Ascending aorta (tissue), 2 donors: ENCODE measurements around the gene PDIA5. TPM values are rescaled to one million over a fixed set of nuclear protein-coding genes. Genes with fewer than 3 reads are reported as not detected.
A peak's percentile ranks its signal among the peaks of the same experiment; 100 is the strongest.

ENCODE experiments used
- DNase-seq, 2 donors: peaks; one replicate each; pipeline ENCODE4 v3.0.0-alpha.2; 2019; ENCODE audit warnings: low spot score in 2 of 2
- H3K27ac ChIP-seq, 2 donors: fragments of 200-600 bp; sonication (generic); one replicate each; pipeline ENCODE4 v1.5.1; 2016 to 2017; ENCODE audit warnings: mild to moderate bottlenecking in 1 of 2
- H3K27me3 ChIP-seq: fragments of 200-600 bp; sonication (generic); one replicate; pipeline ENCODE4 v1.5.1; 2017
- H3K36me3 ChIP-seq, 2 donors: fragments of 200-600 bp; sonication (generic); one replicate each; pipeline ENCODE4 v1.5.1; 2016
- H3K4me1 ChIP-seq, 2 donors: fragments of 200-600 bp; sonication (generic); one replicate each; pipeline ENCODE4 v1.5.1; 2016 to 2017; ENCODE audit warnings: mild to moderate bottlenecking in 1 of 2
- H3K4me3 ChIP-seq, 2 donors: fragments of 200-600 bp; sonication (generic); one replicate each; pipeline ENCODE4 v1.5.1; 2016 to 2017; ENCODE audit warnings: mild to moderate bottlenecking in 1 of 2
- H3K9me3 ChIP-seq, 2 donors: fragments of 200-600 bp; sonication (generic); one replicate each; pipeline ENCODE4 v1.5.1; 2016
- CTCF ChIP-seq, 3 experiments: fragments of 200-600 bp in 2 of 3; fragments of 450-650 bp in 1 of 3; sonication (generic) in 2 of 3; IDR thresholded peaks; one replicate each; pipeline ENCODE4 v1.5.1; 2016 to 2019; ENCODE audit warnings: antibody characterized with exemption in 3 of 3, mild to moderate bottlenecking in 1 of 3, moderate library complexity in 1 of 3
- intact Hi-C: fragments of 100-400 bp; cut with DNase I; formaldehyde crosslinking; loops from one replicate; pipeline ENCODE4 v1.15.1; 2023
- total RNA-seq: library from RNA; depleted of rRNA; stranded (reverse); fragments of >200 nt; gene quantifications from one replicate; pipeline ENCODE4 v1.1.0, GENCODE V29; 2016

The PDIA5 gene
- total RNA-seq, 1 donor from 2014 or later = 21.3 TPM

GRCh38 chr3:123193448-123194101, 126.8 kb downstream of the PDIA5 start:
- no peak for DNase-seq
- Histone ChIP-seq H3K4me3 (no peak overlapping the region), H3K36me3 (no peaks in the 10 kb centered on the region), H3K27me3 (no peaks in the 10 kb centered on the region), H3K9me3 (no peaks in the 10 kb centered on the region), H3K4me1 (no peaks in the 10 kb centered on the region), H3K27ac (peak overlapping the region in 1 of 2 donors; percentile 6)
- TF ChIP-seq CTCF (IDR thresholded peaks at IDR 0.05) = no peak
- intact Hi-C loops = no loop called here

- Histone ChIP-seq H3K4me3 (no peak overlapping the region), H3K4me1 (no peaks in the 10 kb centered on the region), H3K27me3 (no peaks in the 10 kb centered on the region), H3K9me3 (no peaks in the 10 kb centered on the region), H3K36me3 (no peaks in the 10 kb centered on the region), H3K27ac (no peak overlapping the region)
- no peak for TF ChIP-seq CTCF (IDR thresholded peaks at IDR 0.05)
- intact Hi-C loops = no loop called here
- DNase-seq = no peak
Observed at GRCh38 chr3:123194552-123194951, 127.7 kb downstream of the PDIA5 start.

GRCh38 chr3:123198372-123198771, 131.5 kb downstream of the PDIA5 start:
- no peak overlapping the region for H3K4me3 ChIP-seq
- no peak overlapping the region for H3K27ac ChIP-seq
- H3K36me3 ChIP-seq = no peaks in the 10 kb centered on the region
- no peak for DNase-seq
- intact Hi-C loops = no loop called here
- no peaks in the 10 kb centered on the region for H3K9me3 ChIP-seq
- H3K4me1 ChIP-seq = peaks cover 0 to 3% of the 10 kb centered on the region in 2 donors
- no peaks in the 10 kb centered on the region for H3K27me3 ChIP-seq
- TF ChIP-seq CTCF (IDR thresholded peaks at IDR 0.05) = no peak

GRCh38 chr3:123201223-123201556, 134.4 kb downstream of the PDIA5 start:
- DNase-seq = no peak
- no peaks in the 10 kb centered on the region for H3K27me3 ChIP-seq

GRCh38 chr3:123201557-123202427, 135.0 kb downstream of the PDIA5 start, which contains the start of gene SEC22A:
Gene SEC22A, plus strand, starts transcription at chr3:123201943. Its CDS starts 7,275 bp downstream, at chr3:123209218.
- DNase-seq = peak; percentile 71 to 96
- H3K9me3 ChIP-seq = no peaks in the 10 kb centered on the region
- no peaks in the 10 kb centered on the region for H3K27me3 ChIP-seq
- peaks cover 0 to 3% of the 10 kb centered on the region in 2 donors for H3K4me1 ChIP-seq
- peak within 1 kb of the TSS; percentile 74 to 83 for H3K4me3 ChIP-seq
- no peaks in the 10 kb centered on the region for H3K36me3 ChIP-seq
- peak within 1 kb of the TSS; percentile 67 to 84 for H3K27ac ChIP-seq
- TF ChIP-seq CTCF (IDR thresholded peaks at IDR 0.05) = no peak
- intact Hi-C loops = loop anchor here (5.0 to 10.0 kb wide), 2 partner anchors 177 to 259 kb away; partner anchors contain the start of gene SEMA5B

More at GRCh38 chr3:123201223-123201556, 134.4 kb downstream of the PDIA5 start:
- Histone ChIP-seq H3K9me3 (no peaks in the 10 kb centered on the region), H3K4me1 (peaks cover 0 to 3% of the 10 kb centered on the region in 2 donors), H3K36me3 (no peaks in the 10 kb centered on the region), H3K27ac (peak overlapping the region in 1 of 2 donors; percentile 84), H3K4me3 (peak overlapping the region; percentile 74 to 83)
- intact Hi-C loops = loop anchor here (5.0 to 10.0 kb wide), 2 partner anchors 176 to 259 kb away; partner anchors contain the start of gene SEMA5B
- no peak for TF ChIP-seq CTCF (IDR thresholded peaks at IDR 0.05)
